ENCODE measurements around the gene MLANA.
"Not testable (repeated sequence)": the region's sequence is repeated elsewhere in the genome, so short reads cannot be mapped to it uniquely, and the experiment has no call there.

MLANA gene

DNA sequence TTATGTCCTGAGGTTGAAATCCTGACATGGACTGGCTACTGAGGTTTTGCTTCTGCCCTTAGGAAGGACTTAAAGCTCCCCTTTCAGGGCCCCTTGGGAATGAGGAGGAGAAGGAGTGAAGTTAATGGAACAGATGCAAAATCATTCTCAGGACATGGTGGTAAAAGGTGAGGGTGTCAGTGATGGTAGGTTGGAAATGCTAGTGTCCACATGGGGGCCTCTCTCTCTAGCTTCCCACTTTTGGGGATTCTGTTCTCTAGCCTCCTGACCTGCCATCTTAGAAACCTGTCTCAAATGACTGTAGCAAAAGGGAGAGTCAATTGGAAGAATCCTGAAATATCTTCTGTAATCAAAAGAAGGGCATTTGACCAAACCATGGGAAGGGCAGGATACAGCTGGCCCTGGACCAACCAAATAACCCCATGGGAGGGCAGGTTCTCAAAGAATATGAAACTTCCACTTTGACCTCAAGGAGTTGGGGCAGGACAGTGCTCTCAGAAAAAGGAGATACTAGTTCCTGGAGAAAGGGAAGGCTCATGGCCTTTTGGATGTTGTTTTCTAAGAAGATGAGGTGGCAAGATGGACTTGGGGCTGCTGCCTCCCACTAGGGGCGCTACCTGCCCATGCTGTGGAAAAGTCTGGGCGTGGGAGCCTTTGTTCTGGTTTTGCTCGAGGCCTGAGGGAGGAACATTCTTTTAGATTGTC is 21.2 kb upstream of the MLANA start:
- peak in 1 of 2 donors; percentile 13 for DNase-seq (ENCODE audit: low read depth in 1 of 2, low spot score in 1 of 2)

GRCh38 chr9:5870020-5870339 is 20.7 kb upstream of the MLANA start:
- DNase-seq (ENCODE audit: low read depth in 1 of 2, low spot score in 1 of 2), result no peak

- no peak for DNase-seq (ENCODE audit: low read depth in 1 of 2, low spot score in 1 of 2)
Observed at GRCh38 chr9:5870691-5871090, 20.0 kb upstream of the MLANA start.

- no peak for DNase-seq (ENCODE audit: low read depth in 1 of 2, low spot score in 1 of 2)
Observed at GRCh38 chr9:5871785-5872184, 18.9 kb upstream of the MLANA start.

- no peak for DNase-seq (ENCODE audit: low read depth in 1 of 2, low spot score in 1 of 2)
Observed at GRCh38 chr9:5872511-5872910, 18.2 kb upstream of the MLANA start.

- DNase-seq (ENCODE audit: low read depth in 1 of 2, low spot score in 1 of 2), result no peak
Observed at GRCh38 chr9:5873439-5873838, 17.2 kb upstream of the MLANA start.

- no peak for DNase-seq (ENCODE audit: low read depth in 1 of 2, low spot score in 1 of 2)
Observed at GRCh38 chr9:5874048-5874447, 16.6 kb upstream of the MLANA start.

- no peak for DNase-seq (ENCODE audit: low read depth in 1 of 2, low spot score in 1 of 2)
Observed at GRCh38 chr9:5876026-5876425, 14.7 kb upstream of the MLANA start.

- no peak for DNase-seq (ENCODE audit: low read depth in 1 of 2, low spot score in 1 of 2)
Observed at GRCh38 chr9:5876711-5877110, 14.0 kb upstream of the MLANA start.

DNA sequence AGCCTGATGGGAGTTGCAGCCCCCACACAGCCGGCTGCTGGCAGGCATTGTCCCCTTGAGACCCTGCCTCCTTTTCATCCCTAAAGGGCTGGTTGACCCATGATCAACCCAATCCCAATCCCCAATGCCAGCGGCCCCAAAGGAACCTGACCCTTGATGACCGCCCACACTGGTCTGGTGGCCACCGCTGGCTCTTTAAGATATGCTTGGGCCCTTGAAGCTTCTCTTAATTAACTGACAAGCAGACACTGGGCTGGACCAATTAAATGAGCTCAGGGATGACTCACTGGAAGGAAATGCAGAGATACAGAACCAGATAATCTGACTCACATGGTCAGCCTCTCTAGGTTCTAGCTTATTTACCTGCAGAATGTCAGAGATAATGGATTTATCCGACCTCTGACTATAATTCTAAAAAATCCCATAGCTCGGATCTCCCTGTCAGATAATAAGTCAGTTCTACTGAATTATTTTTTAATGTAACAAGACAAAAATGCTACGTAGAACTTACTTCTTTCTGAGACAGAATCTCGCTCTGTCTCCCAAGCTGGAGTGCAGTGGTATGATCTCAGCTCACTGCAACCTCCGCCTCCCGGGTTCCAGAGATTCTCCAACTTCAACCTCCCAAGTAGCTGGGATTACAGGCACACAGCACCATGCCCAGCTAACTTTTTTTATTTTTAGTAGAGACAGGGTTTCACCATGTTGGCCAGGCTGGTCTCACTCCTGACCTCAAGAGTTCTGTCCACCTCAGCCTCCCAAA is 11.1 kb upstream of the MLANA start:
- no peak for DNase-seq (ENCODE audit: low read depth in 1 of 2, low spot score in 1 of 2)

DNA sequence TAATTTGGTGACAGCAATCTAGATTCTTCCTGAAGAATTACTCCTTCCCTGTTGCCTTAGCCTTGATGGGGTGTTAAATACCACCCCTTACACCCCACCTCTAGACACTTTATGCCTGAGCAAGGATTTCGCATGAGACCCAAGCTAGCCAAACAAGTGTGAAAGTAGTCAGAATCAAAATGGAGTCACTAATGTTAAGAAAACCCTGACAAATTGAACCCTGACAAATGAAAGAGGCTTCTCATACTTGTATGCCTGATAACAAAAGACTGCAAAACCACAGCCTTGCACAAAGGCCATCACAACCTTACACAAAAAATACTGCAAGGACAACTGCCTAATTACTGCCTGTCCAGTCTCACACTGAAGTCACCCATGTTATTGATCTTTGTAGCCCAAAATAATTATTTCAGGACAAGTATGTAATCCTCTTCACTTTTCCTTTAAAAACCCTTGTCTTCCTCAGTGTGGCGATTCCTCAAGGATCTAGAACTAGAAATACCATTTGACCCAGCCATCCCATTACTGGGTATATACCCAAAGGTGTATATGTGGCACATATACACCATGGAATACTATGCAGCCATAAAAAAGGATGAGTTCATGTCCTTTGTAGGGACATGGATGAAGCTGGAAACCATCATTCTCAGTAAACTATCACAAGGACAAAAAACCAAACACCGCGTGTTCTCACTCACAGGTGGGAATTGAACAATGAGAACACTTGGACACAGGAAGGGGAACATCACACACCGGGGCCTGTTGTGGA is 8.3 kb upstream of the MLANA start:
- DNase-seq (ENCODE audit: low read depth in 1 of 2, low spot score in 1 of 2), result not testable (repeated sequence)

DNA sequence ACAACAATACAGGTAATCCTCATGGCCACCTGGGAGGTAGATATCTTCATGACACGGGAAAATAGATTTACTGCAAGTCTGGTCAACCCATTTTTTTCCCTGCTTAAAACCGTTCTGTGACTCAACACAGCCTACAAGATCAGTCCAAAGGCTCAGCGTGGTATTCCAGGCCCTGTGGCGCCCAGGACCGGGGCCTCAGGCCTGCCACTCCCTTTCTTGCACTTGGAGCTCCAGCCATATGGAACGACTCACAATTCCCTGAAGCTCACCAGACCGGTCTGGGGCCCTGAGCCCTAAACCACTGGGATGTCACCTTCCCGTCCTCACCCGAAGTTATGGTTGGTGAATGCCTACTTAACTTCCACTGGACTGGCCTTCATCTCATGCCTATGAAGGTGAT is 6.5 kb upstream of the MLANA start:
- no peak for DNase-seq (ENCODE audit: low read depth in 1 of 2, low spot score in 1 of 2)

GRCh38 chr9:5886114-5886939 is 4.4 kb upstream of the MLANA start:
- peak; percentile 46 to 68 for DNase-seq (ENCODE audit: low read depth in 1 of 2, low spot score in 1 of 2)

GRCh38 chr9:5892456-5893133 is 1.9 kb downstream of the MLANA start:
- no peak for DNase-seq (ENCODE audit: low read depth in 1 of 2, low spot score in 1 of 2)

DNA sequence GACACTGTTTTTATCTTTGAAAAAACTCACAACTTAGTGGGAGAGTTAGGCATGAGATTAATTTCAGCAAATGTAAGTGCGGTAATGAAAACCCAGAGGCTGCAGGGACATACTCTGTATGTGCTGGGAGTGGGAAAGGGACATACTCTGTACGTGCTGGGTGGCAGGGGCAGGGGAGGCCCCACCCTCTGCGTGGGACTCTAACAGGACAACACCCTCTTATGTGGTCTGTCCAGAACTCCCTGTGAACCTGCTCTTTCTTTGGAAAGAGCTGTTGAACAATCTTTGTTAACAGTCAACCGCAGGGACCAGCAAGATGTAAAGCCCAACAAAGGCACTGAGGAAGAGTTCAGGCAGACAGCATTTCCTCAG is 2.4 kb downstream of the MLANA start:
- no peak for DNase-seq (ENCODE audit: low read depth in 1 of 2, low spot score in 1 of 2)

- DNase-seq (ENCODE audit: low read depth in 1 of 2, low spot score in 1 of 2), result no peak
Observed at GRCh38 chr9:5893591-5894236, 3.0 kb downstream of the MLANA start.

GRCh38 chr9:5894237-5894959 is 3.7 kb downstream of the MLANA start:
- DNase-seq (ENCODE audit: low read depth in 1 of 2, low spot score in 1 of 2), result no peak

- DNase-seq (ENCODE audit: low read depth in 1 of 2, low spot score in 1 of 2), result no peak
Observed at GRCh38 chr9:5895782-5896181, 5.1 kb downstream of the MLANA start.

- no peak for DNase-seq (ENCODE audit: low read depth in 1 of 2, low spot score in 1 of 2)
Observed at GRCh38 chr9:5896863-5897262, 6.2 kb downstream of the MLANA start.

DNA sequence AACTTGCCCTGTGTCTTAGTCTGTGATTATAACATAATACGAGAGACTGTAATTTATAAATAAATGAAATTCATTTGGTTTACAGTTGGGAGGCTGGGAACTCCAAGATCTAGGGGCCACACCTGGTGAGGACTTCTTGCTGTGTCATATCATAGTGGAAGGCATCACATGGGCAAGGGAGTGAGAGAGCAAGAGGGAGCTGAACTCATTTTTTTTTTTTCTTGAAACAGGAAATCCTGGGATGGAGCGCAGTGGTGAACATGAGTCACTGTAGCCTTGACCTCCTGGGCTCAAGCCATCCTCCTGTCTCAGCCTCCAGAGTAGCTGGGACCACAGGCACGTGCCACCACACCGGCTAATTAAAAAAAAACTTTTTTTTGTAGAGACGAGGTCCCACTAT is 7.2 kb downstream of the MLANA start:
- DNase-seq (ENCODE audit: low read depth in 1 of 2, low spot score in 1 of 2), result no peak

Measured in stimulated activated CD4-positive, alpha-beta T cell treated with anti-CD3 and anti-CD28 coated beads, Interleukin-15, amount 100 ng/mL, for 1 hour (primary cell).